Measurements from ENCODE around the gene ACBD4.

The ACBD4 gene

DNA sequence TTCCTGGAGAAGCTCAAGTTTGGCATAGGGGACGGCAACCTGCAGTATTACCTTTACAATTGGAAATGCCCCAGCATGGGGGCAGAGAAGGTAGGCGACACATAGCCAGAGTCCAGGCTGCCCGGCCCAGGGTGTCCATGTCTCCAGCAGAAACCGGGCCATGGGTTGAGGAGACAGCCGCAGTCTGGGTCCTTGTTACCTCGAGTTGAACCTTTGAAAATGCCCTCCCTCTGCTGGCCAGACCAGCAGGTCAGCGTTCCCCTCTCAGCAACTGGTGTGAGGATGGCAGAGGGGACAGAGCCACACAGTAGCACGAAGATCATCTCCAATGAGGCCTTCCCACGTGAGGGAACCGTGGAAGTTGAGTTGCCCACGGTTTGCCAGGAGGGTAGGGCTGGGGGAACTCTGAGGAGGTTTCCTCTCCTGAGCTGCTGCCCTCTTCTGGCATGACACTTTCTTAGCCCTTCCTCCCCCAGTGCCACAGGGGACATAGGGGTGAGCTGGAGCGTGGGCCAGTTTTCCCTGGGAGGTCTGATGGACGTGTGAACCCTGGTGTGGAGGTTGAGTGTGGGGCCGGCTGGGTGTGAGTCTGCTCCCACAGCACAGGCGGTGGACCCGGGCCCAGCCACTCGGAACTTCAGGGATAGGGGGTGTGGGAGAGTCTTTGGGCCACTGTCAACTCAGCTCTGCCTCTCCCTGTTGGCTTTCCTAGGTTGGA lies 30.4 kb upstream of the ACBD4 start:
- no peak for DNase-seq (ENCODE audit: low read depth)

DNA sequence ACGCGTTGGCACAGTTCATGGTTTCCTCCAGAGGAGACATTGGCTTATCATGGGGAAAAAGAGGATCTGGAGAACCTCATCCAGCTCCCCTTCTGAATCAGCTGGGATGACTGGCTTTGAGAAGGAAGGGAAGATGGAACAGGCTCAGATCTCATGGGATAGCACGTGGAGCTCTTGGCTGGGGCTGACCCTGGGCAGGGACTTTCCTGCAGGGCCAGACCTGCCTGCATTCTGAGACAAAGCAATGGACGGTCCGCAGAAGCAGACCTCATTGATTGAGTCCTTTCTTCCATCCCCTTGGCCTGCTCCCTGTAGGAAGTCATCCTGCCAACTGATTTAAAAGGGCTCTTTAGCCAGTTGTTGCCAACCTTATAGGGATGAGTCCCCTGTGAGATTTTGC lies 29.4 kb upstream of the ACBD4 start:
- no peak for DNase-seq (ENCODE audit: low read depth)

DNA sequence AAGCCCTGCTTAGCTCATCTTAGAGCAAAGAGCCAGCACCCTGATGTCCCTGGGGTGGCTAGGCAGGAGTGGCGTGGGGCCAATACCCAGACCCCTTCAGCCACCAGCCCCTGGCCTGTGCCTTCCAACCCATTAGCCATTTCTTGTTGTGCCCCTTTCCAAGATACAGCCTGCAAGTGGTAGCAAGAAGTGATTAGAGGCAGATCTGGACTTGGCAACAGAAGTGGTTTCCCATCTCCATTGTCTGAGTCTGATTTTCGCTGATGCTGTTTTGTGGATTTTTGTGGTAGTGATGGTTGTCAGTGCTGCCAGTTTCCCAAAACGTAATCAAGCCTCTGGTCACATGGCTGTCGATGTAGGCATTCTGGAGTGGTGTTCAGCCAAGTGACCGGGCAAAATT lies 28.9 kb upstream of the ACBD4 start:
- no peak for DNase-seq (ENCODE audit: low read depth)

- no peak for DNase-seq (ENCODE audit: low read depth)
Observed at GRCh38 chr17:45107293-45108010, 28.0 kb upstream of the ACBD4 start.

DNA sequence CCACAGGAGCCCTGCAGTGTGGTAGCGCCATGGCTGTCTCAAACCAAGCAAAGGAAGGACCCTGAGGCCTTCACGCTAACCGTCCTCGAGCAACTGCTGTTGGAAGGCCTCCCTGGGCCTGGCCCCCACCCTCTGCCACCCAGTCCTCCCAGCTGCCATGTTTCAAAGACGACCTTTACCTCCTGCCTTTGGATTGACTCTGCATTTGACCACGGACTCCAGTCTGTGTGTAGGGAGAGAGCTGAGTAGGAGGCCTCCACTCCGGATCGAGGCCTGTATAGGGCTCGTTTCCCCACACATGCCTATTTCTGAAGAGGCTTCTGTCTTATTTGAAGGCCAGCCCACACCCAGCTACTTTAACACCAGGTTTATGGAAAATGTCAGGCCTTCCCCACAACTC lies 27.4 kb upstream of the ACBD4 start:
- no peak for DNase-seq (ENCODE audit: low read depth)

DNA sequence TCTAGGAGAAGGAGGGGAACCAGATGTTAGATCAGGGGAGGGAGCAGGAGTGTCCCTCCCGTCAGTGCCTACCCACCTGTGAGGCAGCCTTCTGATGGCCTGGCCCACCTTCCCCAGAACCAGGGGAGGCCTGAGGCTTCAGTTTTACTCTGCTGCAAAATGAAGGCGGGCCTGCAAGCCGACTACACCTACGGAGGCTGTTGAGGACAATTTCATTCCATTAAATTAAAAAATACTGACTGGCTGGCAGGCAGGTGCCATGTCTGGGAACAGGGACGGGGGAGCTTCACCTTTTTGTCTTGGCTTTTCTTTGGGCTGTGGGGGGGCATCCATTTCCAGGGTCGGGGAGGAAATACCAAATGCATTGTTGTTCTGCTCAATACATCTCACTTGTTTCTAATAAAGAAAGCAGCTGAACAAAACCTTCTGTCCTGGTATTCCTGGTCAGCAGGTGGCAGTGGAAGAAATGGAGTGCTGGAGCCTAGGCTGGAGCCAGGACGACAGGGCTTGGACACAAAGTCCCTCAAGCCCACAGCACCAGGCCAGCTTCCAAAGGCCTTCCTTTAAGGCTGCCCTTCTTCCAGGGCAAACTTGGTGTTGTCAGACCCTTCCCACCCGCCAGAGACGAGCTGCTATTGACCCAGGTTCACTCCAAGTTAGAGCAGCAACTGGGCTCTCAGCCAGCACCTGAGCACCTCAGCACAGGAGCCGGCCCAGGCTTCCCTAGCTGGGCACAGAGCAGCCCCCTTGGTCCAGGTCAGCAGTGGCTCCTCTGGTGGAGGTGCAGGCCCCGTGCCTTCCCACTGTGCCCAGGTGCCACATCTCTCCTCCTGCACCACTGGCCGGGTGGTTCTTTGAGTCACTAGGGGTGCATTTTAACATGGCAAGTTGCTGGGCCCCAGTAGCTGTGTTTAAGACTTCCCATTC lies 26.6 kb upstream of the ACBD4 start:
- DNase-seq (ENCODE audit: low read depth): no peak

- no peak for DNase-seq (ENCODE audit: low read depth)
Observed at GRCh38 chr17:45110676-45111611, 24.5 kb upstream of the ACBD4 start.

- no peak for DNase-seq (ENCODE audit: low read depth)
Observed at GRCh38 chr17:45111850-45112249, 23.6 kb upstream of the ACBD4 start.

DNA sequence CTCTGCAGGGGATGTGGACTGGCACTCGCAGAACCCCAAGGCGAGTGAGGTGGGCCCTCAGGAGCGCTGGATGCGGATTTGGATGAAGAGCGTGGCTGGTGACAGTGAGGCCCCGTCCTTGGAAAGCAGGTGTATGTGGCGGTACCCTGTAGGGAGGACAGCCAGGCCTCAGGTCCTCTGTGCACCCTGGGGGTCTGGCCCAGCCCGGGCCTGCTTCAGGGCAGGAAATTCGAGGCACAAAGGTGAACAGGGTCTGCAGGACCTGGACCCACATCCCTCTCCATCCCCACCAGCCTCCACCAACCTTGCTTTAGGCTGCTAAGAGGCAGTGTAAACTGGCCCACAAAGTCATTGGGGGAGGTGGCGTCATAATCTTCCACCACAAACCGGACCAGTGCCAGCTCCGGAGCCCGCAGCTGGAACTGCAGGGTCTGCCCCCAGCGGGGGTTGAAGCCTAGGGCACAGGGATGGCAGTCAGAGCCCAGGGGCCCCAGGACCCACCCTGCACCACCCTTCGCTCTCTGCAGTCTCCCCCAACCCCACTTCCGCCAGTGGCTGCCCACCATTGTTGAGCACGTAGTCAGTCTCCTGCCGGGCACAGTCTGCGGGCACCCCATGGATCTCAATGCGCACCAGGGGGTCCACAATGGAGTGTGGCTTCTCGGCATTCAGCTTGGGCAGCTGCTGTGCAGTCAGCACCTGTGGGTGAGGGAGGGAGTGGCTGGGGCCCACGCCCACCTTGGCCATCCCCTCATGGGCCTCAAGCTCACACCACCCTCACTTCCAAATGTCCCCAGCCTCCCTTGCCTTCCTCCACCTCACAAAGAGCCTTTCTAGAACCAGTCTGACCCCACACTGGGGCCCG lies 22.7 kb upstream of the ACBD4 start:
- DNase-seq (ENCODE audit: low read depth): no peak

- no peak for DNase-seq (ENCODE audit: low read depth)
Observed at GRCh38 chr17:45113424-45113754, 22.1 kb upstream of the ACBD4 start.

- no peak for DNase-seq (ENCODE audit: low read depth)
Observed at GRCh38 chr17:45114117-45114932, 21.2 kb upstream of the ACBD4 start.

DNA sequence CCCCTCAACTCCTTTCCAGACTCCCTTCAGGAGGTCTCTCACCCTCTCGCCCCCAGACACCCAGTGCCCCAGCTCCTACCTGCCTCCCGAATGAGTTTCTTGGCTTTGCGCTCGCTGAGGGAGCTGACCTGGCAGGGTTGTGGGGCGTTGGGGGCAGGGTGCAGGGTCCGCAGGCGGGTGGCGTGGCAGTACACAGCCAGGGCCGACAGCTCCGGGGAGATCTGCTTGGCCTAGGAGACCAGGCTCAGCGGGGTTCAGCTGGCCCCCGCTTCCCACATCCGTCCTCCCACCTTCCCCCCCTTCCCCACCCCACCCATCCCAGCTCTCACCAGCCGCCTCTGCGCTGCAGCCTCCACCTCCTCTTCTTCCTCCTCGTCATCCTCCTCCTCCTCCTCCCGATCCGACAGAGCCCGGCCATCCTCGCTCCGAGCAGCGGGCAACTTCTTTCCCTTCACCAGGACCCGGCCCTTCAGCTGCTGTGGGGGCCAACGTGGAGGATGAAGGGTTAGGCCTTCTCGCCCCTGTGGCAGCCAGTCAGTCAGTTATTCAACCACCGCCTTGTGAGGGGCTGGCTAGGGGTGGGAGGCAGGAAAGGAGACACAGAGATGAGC lies 20.4 kb upstream of the ACBD4 start:
- DNase-seq (ENCODE audit: low read depth): no peak

DNA sequence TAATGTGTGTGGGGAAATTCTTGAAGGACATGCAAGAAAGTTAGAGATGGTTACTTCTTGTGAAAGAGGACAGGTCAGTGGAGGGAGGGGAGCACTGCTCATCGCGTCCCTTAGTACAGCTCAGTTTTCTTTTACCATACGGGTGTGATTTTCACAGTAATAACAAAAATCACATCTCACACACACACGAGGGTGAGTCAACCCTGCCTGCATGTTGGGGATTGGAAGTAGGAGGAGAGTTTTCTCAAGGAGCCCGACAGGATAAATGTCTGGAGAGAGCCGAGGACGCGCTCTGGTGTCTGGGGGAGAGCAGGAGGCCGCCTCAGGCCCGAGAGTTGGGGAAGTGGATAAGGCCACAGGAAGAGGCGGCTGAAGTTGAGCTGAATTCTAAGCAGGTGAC lies 19.6 kb upstream of the ACBD4 start:
- no peak for DNase-seq (ENCODE audit: low read depth)

DNA sequence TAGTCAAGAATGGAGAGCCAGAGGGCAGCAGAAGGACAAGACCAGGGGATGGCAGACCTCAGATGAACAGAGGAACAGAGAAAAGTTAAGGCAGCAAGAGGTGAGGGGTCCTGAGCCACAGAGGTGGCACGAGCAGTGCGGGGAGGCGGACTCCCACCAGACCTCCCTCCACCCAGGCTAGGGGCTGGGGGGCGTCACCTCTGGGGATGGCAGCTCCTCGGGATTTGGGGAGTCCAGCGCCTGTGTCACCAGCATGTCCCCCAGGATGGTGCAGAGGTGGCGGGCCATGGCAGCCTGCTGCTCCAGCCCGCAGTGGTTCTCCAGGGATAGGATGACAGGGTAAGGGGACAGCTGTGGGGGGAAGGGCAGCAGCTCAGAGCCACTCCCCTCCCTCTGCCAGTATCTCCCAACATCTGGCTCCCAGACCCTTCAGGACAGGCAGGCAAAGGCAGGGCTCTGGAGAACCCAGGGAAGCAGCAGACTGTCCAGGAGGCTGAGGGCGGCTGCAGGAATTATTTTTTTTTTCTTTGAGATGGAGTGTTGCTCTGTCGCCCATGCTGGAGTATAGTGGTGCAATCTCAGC lies 19.0 kb upstream of the ACBD4 start:
- DNase-seq (ENCODE audit: low read depth): no peak

DNA sequence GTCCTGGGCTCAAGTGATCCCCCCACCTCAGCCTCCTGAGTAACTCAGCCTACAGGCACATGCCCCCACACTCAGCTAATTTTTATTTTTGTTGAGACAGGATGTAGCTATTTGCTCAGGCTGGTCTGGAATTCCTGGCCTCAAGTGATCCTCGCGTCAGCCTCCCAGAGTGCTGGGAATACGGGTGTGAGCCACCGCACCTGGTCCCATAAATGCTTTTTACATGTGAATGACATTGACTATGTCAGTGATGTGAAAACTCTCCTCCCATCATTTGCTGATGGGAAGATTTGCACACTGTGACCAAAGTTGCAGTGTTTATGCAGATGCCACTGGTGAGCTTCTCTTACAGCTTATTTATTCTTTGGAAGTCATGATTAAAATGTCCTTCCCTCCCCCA lies 18.2 kb upstream of the ACBD4 start:
- DNase-seq (ENCODE audit: low read depth): no peak

DNA sequence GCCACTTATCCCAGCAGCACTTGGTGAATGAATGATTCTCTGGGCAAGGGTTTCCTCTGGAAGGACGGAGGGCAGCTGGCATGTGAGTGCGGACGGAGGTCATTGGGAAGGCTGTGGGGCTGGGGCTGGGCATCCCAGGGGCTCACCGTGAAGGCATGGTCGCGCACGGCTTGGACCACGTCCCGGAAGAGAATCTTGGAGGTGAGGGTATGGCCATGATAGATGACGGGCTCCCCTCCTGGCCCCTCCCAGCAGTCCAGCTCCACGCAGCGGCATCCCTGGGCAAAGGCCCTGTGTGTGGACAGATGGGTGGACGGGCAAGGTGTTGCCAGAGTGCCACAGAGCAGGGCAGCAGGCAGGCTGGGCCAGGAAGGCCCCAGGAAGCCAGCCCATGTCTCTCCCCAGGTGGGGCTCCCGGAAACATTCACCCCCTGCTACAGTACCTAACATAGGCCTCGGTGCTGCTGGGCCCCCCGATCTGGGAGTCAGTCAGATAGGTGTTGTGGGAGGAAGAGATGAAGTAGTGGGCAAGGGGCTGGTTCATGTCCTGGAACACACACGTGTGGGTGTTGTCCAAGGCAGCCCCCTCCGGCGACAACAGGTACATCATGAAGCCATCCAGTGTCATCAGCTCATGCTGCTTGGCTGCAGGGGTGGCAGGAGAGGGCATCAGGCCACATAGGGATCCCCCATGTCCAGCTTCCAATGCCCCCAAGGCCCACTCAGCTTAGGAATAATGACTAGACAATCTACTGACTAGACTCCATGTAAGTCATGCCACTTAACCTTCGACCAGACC lies 17.4 kb upstream of the ACBD4 start:
- no peak for DNase-seq (ENCODE audit: low read depth)

GRCh38 chr17:45118691-45119090 lies 16.8 kb upstream of the ACBD4 start:
- no peak for DNase-seq (ENCODE audit: low read depth)

DNA sequence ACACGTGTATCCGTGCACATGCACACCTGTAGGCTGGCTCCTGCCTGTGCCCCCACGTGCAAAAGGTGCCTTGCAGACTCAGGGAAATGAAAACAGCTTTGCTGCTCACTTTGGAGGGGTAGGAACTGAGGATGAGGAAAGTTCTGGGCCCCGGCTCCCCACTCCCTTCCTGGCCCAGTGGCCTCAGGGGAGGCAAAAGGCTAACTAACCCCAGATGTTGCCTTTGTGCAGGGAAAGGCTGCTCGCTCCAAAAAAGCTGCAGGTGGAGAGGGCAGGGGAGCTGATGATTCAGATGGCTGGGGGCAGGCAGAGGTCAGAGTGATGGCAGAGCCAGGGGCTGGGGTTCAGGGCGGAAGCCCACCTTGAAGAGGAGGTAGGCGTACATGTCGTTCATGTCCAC lies 15.5 kb upstream of the ACBD4 start:
- no peak for DNase-seq (ENCODE audit: low read depth)

Data from T-helper 22 cell (primary cell).